Renal pelvis (tissue), 4 donors: ENCODE data around the gene IGSF3. TPM values are rescaled to one million over a fixed set of nuclear protein-coding genes. Genes with fewer than 3 reads are reported as not detected.

Source experiments
- DNase-seq: peaks from one replicate; pipeline ENCODE4 v3.0.0-alpha.2; 2013
- polyA plus RNA-seq, 3 donors: library from polyadenylated mRNA; unstranded; fragments of 120-200 nt; gene quantifications; one replicate each; pipeline ENCODE4 v1.2.1, GENCODE V29; 2013; ENCODE audit not compliant: insufficient read length in 3 of 3

The IGSF3 gene
- polyA plus RNA-seq, 3 donors = 28.9 to 33.3 (median 29.7) TPM

GRCh38 chr1:116690849-116691406, 23.4 kb upstream of the IGSF3 start:
- no peak for DNase-seq

DNA sequence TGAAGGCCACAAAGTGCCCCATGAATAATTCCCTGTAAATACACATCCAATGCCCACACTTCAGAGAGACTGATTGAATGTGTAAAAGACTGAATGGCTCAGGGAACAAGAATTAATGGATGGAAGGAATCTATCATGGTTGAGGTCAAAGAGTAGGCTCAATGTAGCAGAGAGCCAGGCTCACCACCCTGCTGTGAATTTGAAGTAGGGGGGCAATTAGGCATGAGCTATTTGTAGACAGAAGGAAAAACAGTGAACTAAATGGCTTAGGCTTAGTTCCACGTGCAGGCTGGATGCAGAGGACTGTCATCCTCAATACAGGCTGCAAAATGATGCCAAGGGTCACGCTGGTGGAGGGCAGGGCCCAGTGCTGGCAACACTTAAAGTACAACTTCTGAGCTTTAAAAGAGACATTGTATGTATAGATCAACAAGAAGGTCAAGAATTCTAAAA, 22.9 kb upstream of the IGSF3 start:
- no peak for DNase-seq

- DNase-seq = no peak
Measured at GRCh38 chr1:116686723-116687352, 19.3 kb upstream of the IGSF3 start.

DNA sequence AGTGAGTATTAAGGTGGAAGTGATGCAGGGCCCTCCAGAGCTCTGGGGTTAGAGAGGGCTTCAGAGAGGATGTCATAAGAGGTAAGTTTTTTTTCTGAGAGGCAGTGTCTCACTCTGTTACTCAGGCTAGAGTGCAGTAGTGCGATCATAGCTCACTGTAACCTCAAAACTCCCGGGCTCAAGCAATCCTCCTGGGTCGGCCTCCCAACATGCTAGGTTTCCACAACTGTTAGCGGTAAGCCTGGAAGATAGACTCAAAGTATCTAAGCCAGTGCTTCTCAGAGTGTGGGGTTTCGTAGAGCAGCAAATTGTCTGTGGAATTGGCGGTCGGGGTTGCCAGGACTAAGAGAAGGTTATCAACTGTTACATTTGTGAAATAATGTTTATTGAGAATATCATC, 18.6 kb upstream of the IGSF3 start:
- DNase-seq = no peak

DNA sequence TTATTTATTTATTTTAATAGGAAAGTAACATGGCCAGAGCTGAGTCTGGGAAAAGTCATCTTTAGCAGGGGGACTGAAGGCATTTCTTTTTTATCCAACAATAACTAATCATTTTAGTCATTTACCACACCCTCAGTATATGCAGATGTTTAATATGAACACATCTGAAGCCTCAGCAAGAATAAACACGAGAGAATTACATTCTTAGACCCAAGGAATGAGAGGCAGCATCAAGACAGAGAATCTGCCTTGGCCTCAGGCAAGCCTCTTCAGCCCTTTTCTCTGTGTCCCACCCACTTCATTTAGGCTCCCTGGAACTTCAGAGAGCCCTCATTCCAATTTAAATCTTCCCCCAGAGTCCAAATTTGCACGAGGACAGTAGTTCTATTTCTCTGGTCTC, 17.0 kb upstream of the IGSF3 start:
- DNase-seq = no peak

DNA sequence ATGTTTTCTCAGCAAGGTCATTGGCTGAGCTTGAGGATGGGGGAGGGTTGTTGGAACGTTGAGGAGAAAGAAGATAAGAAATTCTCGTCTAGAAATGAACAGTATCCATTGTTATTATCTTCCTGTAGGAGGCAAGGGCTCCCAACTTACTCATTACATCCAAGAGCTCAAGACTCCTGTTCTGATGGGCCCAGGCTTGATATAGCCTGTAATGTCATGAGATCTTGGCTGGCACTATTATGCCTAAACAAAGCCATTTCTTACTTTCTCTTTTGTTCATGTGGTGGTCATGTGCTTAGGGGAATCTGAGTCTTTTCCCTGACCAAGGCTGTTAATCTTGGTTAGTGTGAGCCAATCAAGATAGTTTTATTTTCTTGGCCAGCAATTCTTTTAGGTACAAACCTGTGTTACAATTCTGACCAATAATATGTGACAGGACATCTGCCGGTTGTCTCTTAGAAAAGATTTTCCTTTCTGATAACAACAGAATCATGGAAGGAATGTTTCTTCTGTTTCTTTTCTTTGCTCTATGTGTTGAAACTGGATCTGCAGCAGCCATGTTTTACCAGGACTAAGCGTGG, 15.2 kb upstream of the IGSF3 start:
- DNase-seq = no peak

- DNase-seq = no peak
Measured at GRCh38 chr1:116681343-116681899, 13.9 kb upstream of the IGSF3 start.

- DNase-seq = no peak
Measured at GRCh38 chr1:116680752-116681151, 13.2 kb upstream of the IGSF3 start.

DNA sequence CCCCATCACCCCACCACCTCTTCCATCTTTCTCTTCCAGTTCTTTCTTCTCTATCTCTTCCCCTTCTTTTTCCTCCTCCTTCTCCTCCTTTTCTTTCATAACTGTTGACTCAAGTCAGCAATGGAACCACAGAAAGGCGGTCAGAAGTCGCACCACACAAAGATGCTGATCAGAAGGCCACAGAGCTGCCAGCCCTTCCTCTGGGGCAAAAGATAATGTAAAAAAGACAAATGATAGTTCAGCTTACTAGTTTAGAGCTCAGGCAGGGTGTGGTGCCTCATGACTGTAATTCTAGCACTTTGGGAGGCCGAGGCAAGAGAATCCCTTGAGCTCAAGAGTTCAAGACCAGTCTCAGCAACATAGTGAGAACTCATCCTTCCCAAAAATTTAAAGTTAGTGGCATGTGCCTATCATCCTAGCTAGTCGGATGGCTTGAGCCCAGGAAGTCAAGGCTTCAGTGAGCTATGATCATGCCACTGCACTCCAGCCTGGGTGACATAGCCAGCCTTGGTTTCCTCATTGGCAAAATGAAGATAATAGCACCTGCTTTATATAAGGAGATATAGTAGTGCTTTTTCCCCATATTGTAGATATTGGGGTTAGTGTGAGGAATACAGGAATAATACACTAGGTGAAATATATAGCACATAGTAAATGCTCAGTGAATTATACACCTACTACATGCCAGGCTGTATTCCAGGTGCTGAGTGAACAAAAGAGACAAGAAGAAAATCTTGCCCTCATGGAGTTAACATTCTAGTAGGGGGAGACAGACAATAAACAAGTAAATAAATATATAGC, 12.5 kb upstream of the IGSF3 start:
- no peak for DNase-seq

GRCh38 chr1:116679091-116679827, 11.7 kb upstream of the IGSF3 start:
- DNase-seq = no peak

- DNase-seq = no peak
Measured at GRCh38 chr1:116678732-116679090, 11.2 kb upstream of the IGSF3 start.

GRCh38 chr1:116677474-116678062, 10.0 kb upstream of the IGSF3 start:
- DNase-seq = no peak

DNA sequence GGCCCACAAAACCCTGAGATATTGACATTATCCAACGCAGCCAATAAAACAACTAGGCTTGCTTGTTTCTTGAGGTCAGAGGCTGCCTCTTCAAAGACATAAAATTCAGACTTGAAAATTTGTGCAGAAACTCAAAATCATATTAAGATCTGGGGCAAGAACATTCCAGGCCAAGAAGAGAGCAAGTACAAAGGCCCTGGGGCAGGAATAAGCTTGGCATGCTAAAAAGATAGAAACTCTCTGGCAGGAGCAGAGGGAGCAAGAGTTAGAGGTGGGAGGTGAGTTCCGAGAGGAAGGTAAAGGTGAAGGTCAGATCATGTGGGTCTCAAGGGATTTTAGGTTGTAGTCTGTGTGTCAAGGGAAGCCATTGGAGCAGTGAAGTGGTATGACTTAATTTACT, 8.8 kb upstream of the IGSF3 start:
- no peak for DNase-seq

DNA sequence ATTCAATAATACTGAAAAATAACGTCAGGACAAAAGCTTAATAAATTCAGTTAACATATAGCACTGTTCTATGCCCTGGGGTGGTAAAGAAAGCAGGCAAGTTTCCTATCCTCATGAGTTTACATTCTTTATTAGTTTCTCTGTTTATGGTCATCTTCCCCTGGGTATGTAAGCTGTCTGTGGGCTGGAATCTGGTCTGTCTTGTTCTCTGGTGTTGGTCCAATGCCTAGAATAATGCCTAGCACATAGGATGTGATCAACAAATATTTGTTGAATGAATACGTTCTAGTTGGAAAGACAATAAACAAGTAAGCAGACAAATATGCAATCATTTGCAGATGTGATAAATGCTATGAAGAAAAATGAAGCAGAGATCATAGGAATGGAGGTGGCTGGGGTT, 7.2 kb upstream of the IGSF3 start:
- no peak for DNase-seq

DNA sequence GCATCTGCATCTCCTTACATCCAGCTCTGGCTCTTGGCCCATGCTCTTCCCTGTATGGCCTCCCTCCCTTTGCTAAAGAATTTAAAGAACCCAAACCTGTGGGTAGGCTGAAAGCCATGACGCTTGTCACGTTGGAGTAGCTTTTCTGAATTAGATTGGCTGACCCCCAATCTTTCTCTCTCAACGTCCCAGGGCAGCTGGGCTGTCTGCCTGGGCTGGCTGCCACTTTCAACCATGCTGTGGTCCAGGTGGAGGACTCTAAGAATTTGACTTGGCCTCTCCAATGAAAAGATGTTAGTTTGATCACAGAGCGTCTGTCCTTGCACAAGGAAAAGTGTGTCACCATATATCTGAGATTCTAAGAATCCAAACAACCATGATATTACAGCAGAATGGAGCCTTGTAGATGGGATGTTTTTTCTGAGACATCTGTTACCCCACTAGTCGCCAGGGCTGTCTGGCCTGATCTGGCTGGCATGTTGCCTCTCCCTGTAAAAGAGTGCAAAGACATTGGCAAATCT, 6.5 kb upstream of the IGSF3 start:
- DNase-seq = no peak

DNA sequence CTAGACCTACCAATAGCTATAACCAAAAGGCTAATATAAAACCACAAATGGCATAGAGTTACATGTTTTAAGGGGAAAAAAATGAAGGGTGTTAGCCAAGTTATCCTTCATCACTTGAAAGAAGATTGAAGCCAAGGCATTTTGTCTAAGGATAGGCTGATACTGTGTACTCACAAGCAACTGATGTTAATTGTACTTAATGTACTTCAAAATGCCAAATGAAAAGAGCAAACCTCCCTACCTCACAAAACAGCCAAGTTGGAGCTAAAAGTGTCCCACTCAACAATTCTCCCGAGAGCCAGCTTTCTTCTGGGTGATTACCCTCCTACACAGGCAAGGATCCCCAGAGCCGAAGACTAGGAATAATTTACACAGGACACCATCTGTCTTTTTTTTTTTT, 4.4 kb upstream of the IGSF3 start:
- DNase-seq = no peak

DNA sequence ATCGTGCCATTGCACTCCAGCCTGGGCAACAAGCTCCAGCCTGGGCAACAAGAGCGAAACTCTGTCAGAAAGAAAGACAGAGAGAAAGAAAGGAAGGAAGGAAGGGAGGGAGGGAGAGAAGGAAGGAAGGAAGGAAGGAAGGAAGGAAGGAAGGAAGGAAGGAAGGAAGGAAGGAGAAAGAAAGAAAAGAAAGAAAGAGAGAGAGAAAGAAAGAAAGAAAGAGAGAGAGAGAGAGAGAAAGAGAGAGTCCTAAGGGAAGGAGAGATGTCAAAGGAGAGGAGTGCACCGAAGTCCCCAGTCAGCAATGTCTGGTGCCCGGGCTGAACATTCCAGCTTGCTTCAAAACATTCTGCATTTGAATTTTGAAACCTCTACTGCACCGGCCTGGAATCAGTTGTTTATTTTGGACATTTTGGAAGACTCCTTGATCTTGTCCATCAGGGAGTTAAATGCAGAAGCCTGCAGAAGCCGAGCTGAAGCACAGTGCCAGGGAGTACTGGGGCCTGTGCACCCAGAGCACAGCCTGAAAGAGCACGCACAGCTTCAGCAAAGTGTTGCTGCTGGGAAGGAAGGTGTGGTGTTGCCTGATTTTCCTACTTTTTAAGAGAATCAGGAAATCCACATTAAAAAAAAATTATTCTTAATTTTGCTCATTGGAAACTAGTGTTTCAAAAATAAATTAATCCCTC, 3.7 kb upstream of the IGSF3 start:
- no peak for DNase-seq

- DNase-seq = no peak
Measured at GRCh38 chr1:116668277-116668676, 744 bp upstream of the IGSF3 start.

DNA sequence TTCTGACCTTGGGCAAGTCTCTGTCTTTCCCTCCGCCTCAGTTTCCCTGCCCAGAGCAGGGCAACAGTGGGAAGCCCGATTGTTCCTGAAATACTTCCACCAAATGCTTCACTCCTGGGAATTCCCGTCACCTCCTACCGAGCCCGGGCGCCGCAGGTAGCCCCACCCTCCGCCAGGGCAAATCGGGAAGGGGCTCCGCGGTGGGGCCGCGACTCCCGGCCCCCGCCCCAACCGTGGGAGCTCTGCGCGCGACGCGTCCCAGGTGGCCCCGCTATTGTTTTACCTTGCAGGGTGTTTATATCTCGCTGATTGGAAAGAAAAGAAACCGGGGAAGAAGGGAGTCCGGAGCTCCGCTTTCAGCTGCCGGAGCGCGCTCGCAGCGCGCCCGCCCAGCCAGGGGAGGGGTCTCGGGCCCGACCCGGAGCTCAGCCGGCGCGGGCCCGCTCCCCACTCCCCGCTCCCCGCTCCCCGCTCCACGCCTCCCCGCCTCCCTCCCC, 407 bp downstream of the IGSF3 start:
- DNase-seq = no peak
